CD4-positive, alpha-beta memory T cell (primary cell): ENCODE measurements around the gene CCDC68. TPM values are rescaled to one million over a fixed set of nuclear protein-coding genes. Genes with fewer than 3 reads are reported as not detected.

Source experiments
- CTCF ChIA-PET: fragments of 350-600 bp; sonication (Branson Sonifier 250); formaldehyde crosslinking; loops from one replicate; lab custom pipeline; 2021; ENCODE audit warnings: inconsistent platforms; ENCODE audit not compliant: partially characterized antibody; lab: Charles Lee
- POLR2A ChIA-PET: fragments of 350-600 bp; sonication (Branson Sonifier 250); formaldehyde crosslinking; loops from one replicate; lab custom pipeline; 2021; ENCODE audit not compliant: partially characterized antibody; lab: Charles Lee
- DNase-seq, 5 donors: peaks; one replicate each; pipeline versions ENCODE4 v3.0.0 to v3.0.0-alpha.2; 2020 to 2022; ENCODE audit warnings: mixed read lengths in 1 of 5
- H3K27ac ChIP-seq: one replicate; pipeline ENCODE4 v1.7.0; 2013; ENCODE audit warnings: low read depth, low read length
- H3K27me3 ChIP-seq: 2 replicates; pipeline ENCODE4 v1.7.0; 2013; ENCODE audit warnings: mild to moderate bottlenecking, low read length, moderate library complexity; ENCODE audit not compliant: insufficient read depth
- H3K36me3 ChIP-seq: 2 replicates; pipeline ENCODE4 v1.7.0; 2013; ENCODE audit warnings: mild to moderate bottlenecking, low read length, moderate library complexity; ENCODE audit not compliant: insufficient read depth
- H3K4me1 ChIP-seq: 2 replicates; pipeline ENCODE4 v1.7.0; 2013; ENCODE audit warnings: mild to moderate bottlenecking, low read length, moderate library complexity; ENCODE audit not compliant: insufficient read depth
- H3K4me3 ChIP-seq, 2 donors: one replicate each; pipeline ENCODE4 v1.7.0; 2013; ENCODE audit warnings: low read length in 2 of 2, mild to moderate bottlenecking in 1 of 2
- H3K9me3 ChIP-seq, 2 donors: one replicate each; pipeline ENCODE4 v1.7.0; 2013; ENCODE audit warnings: low read length in 2 of 2, control low read depth in 1 of 2; ENCODE audit not compliant: control insufficient read depth in 1 of 2
- H3K27ac Mint-ChIP-seq, 7 donors: one replicate each; pipeline ENCODE4 v1.8.0; 2020 to 2021; ENCODE audit warnings: mixed read lengths in 7 of 7, mild to moderate bottlenecking in 6 of 7, inconsistent platforms in 3 of 7, moderate library complexity in 3 of 7
- H3K27me3 Mint-ChIP-seq, 2 donors: one replicate each; pipeline ENCODE4 v1.8.0; 2020 to 2021; ENCODE audit warnings: mixed read lengths in 2 of 2
- H3K36me3 Mint-ChIP-seq, 2 donors: one replicate each; pipeline ENCODE4 v1.8.0; 2020 to 2021; ENCODE audit warnings: mixed read lengths in 2 of 2, inconsistent platforms in 1 of 2, mild to moderate bottlenecking in 1 of 2
- H3K4me1 Mint-ChIP-seq, 4 donors: one replicate each; pipeline ENCODE4 v1.8.0; 2020 to 2021; ENCODE audit warnings: mixed read lengths in 4 of 4, mild to moderate bottlenecking in 1 of 4
- H3K4me3 Mint-ChIP-seq, 8 donors: one replicate each; pipeline ENCODE4 v1.8.0; 2020 to 2021; ENCODE audit warnings: mixed read lengths in 8 of 8, mild to moderate bottlenecking in 7 of 8, moderate library complexity in 6 of 8, inconsistent platforms in 3 of 8
- H3K9me3 Mint-ChIP-seq, 8 donors: one replicate each; pipeline ENCODE4 v1.8.0; 2020 to 2021; ENCODE audit warnings: mixed read lengths in 8 of 8, mild to moderate bottlenecking in 5 of 8, inconsistent platforms in 3 of 8, moderate library complexity in 1 of 8
- intact Hi-C: fragments of 100-400 bp; cut with micrococcal nuclease; formaldehyde crosslinking; loops from one replicate; pipeline ENCODE4 v1.15.1; 2023
- polyA plus RNA-seq, 2 donors: library from polyadenylated mRNA; unstranded; fragments of 300-500 nt; fragmentation: Illumina TruSeq; gene quantifications; one replicate each; pipeline ENCODE4 v1.2.3, GENCODE V29; 2021
- total RNA-seq, 2 experiments: library from RNA; stranded (reverse); gene quantifications; one replicate each; pipeline ENCODE4 v1.2.3, GENCODE V29; 2021

The CCDC68 gene
- total and polyA plus RNA-seq, 4 experiments from 2014 or later = 0.33 TPM; not detected in 3

DNA sequence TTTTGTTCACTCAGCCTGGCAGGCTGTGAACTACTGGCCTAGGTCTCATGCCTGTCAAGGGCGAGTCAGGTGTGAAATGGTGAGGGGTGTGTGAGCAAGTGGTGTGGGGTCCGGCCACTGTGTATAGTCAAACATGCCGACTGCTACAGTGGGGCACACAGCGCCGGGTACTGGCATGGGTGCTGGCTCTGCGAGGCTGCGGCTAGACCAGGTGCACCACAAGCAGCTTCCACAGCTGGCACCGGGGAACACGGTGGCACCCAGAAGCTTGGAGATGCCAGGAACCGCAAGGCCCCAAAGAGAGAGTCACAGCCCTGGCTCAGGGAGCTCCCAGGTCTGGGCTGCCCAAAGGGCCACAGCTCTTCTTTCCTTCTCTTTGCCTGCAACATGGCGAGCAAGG lies 49.7 kb downstream of the CCDC68 start:
- Histone ChIP-seq H3K4me1 (no peaks in the 10 kb centered on the region), H3K36me3 (no peaks in the 10 kb centered on the region), H3K4me3 (no peak overlapping the region), H3K9me3 (no peaks in the 10 kb centered on the region), H3K27ac (no peak overlapping the region), H3K27me3 (no peaks in the 10 kb centered on the region)
- ChIA-PET CTCF (no interaction called here), POLR2A (no interaction called here)
- Mint-ChIP-seq H3K27me3 (peaks cover 0 to 4% of the 10 kb centered on the region in 2 donors), H3K27ac (no peak overlapping the region), H3K4me1 (no peaks in the 10 kb centered on the region), H3K9me3 (no peaks in the 10 kb centered on the region), H3K4me3 (no peak overlapping the region), H3K36me3 (no peaks in the 10 kb centered on the region)
- DNase-seq = no peak
- intact Hi-C loops = no loop called here

DNA sequence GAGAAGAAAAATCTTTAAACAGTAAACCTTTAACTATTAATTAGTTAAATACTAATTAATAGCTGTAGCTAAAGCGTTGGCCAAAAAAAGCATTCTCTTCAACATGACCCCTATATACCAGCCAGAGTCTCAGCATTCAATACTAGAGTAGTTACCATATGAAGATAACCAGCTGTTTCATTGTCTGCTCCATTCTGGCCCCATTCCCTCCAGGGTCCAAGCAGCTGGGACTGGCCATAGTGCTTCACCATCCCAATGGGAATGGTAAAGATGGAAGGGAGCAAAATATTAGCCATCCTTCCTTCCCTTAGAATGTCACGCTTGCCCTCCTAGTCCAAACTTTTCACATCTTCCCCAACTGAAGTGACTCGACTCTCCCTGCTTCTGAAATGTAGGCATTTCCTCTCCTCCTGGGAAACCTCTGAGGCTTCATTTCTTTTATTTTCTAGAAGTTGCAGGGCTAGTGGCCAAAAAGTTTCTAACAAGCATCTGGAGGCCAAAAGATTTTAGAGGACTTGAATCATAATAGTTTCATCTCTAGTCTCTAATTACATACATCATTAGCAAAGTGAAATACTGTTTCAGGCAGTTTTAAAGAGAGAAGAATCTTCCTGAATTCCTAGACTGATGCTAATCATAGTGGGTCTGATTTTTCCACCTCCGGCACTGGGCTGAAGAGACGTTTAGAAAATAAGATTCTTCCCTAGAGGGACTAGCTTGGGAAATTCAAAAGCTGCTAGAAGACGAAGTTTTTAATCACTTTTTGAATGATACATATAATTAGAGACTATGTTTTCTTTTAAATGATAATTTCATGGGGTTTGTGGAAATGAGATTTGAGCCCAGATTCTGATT lies 52.7 kb downstream of the CCDC68 start:
- CTCF ChIA-PET = no interaction called here
- Histone ChIP-seq H3K27ac (no peak overlapping the region), H3K36me3 (no peaks in the 10 kb centered on the region), H3K4me1 (no peaks in the 10 kb centered on the region), H3K9me3 (no peaks in the 10 kb centered on the region), H3K27me3 (no peaks in the 10 kb centered on the region), H3K4me3 (no peak overlapping the region)
- peaks cover 0 to 6% of the 10 kb centered on the region in 2 donors for H3K27me3 Mint-ChIP-seq
- no peak overlapping the region for H3K4me3 Mint-ChIP-seq
- DNase-seq = no peak
- no peaks in the 10 kb centered on the region for H3K9me3 Mint-ChIP-seq
- intact Hi-C loops = no loop called here
- H3K4me1 Mint-ChIP-seq = no peaks in the 10 kb centered on the region
- H3K36me3 Mint-ChIP-seq = no peaks in the 10 kb centered on the region
- H3K27ac Mint-ChIP-seq = no peak overlapping the region
- POLR2A ChIA-PET = no interaction called here

DNA sequence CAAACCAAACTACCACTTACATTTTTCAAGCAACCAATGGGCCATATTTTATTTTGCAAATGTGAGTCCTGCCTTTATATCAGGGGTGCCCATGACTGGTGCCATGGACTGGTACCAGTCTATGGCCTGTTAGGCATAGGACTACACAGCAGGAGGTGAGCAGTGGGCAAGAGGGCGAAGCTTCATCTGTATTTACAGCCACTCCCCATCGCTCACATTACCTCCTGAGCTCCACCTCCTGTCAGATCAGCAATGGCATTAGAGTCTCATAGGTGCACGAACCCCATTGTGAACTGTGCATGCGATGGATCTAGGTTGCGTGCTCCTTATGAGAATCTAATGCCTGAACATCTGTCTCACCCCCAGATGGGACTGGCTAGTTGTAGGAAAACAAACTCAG lies 53.6 kb downstream of the CCDC68 start:
- no peaks in the 10 kb centered on the region for H3K36me3 Mint-ChIP-seq
- ChIA-PET CTCF (no interaction called here), POLR2A (no interaction called here)
- intact Hi-C loops = no loop called here
- Histone ChIP-seq H3K4me3 (no peak overlapping the region), H3K36me3 (no peaks in the 10 kb centered on the region), H3K4me1 (no peaks in the 10 kb centered on the region), H3K9me3 (no peaks in the 10 kb centered on the region), H3K27ac (no peak overlapping the region), H3K27me3 (no peaks in the 10 kb centered on the region)
- H3K27me3 Mint-ChIP-seq = peaks cover 0 to 6% of the 10 kb centered on the region in 2 donors
- no peak overlapping the region for H3K4me3 Mint-ChIP-seq
- no peaks in the 10 kb centered on the region for H3K9me3 Mint-ChIP-seq
- H3K4me1 Mint-ChIP-seq = no peaks in the 10 kb centered on the region
- DNase-seq = no peak
- no peak overlapping the region for H3K27ac Mint-ChIP-seq

DNA sequence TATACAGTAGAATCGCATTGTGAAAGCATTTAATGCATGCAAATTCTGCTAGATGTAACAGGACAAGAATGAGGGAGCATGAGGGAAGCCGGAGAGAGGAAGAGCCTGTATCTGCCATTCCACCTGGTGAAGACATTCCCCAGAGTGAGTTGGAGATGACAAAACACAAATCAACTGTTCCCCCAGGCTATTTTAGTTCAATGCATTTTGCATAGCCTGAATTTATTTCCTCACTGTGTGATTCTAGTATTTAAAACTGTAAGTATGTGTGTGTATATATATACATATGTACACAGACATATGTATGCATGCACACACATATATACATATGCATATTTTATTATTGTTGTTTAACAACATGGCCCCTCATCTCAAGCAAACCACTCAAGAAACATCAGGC lies 54.7 kb downstream of the CCDC68 start:
- Histone ChIP-seq H3K27ac (no peak overlapping the region), H3K9me3 (no peaks in the 10 kb centered on the region), H3K4me1 (no peaks in the 10 kb centered on the region), H3K27me3 (no peaks in the 10 kb centered on the region), H3K36me3 (no peaks in the 10 kb centered on the region), H3K4me3 (no peak overlapping the region)
- no peaks in the 10 kb centered on the region for H3K9me3 Mint-ChIP-seq
- ChIA-PET POLR2A (no interaction called here), CTCF (no interaction called here)
- no peak for DNase-seq
- no peaks in the 10 kb centered on the region for H3K36me3 Mint-ChIP-seq
- H3K4me3 Mint-ChIP-seq = no peak overlapping the region
- intact Hi-C loops = no loop called here
- no peak overlapping the region for H3K27ac Mint-ChIP-seq
- H3K27me3 Mint-ChIP-seq = peaks cover 0 to 6% of the 10 kb centered on the region in 2 donors
- H3K4me1 Mint-ChIP-seq = no peaks in the 10 kb centered on the region

DNA sequence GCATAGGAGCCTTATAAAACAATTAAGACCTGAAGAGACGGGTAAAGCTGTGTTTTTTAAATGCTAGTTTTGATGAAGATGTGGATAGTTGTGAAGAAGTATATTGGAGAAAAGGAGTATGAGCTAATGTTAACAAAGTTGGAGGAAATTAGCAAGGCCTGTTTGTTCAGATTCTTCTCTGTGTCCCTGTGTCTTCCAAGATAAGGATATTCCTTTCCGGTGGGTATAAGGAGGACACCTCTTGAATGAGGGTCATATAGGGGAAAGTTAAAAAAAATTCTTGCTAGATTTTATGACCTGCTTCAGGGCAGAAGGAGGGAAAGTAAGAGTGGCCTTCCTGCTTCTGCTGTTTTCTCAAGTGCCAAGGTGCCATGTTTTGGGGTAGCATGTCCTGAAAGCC lies 59.0 kb downstream of the CCDC68 start:
- peaks cover 0 to 2% of the 10 kb centered on the region in 2 donors for H3K27me3 Mint-ChIP-seq
- CTCF ChIA-PET = no interaction called here
- no peak for DNase-seq

DNA sequence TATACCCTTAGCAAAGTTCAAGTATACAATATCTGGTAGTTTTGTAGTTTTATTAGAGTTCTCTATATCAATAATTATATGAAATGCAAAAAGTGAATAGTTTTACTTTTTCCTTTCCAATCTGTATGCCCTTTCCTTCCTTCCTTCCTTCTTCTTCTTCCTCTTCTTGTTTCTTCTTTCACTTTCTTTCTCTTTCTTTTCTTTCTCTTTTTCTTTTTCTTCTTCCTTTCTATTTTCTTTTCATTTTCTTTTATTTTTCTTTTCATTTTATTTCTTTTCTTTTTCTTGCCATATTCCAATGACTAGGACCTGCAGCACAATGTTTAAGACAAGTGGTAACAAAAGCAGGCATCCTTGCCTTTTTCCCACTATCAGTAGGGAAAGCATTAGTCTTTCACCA lies 59.8 kb downstream of the CCDC68 start:
- peaks cover 0 to 2% (median 0%) of the 10 kb centered on the region in 8 donors for H3K9me3 Mint-ChIP-seq
- ChIA-PET CTCF (no interaction called here), POLR2A (no interaction called here)
- peak overlapping the region in 1 of 7 donors; percentile 11 for H3K27ac Mint-ChIP-seq
- H3K36me3 ChIP-seq = no peaks in the 10 kb centered on the region
- no peaks in the 10 kb centered on the region for H3K36me3 Mint-ChIP-seq
- no peaks in the 10 kb centered on the region for H3K27me3 ChIP-seq
- no peak overlapping the region for H3K4me3 ChIP-seq
- no peak overlapping the region for H3K4me3 Mint-ChIP-seq
- no peaks in the 10 kb centered on the region for H3K9me3 ChIP-seq
- H3K27ac ChIP-seq = no peak overlapping the region
- no peaks in the 10 kb centered on the region for H3K4me1 Mint-ChIP-seq
- H3K4me1 ChIP-seq = no peaks in the 10 kb centered on the region
- intact Hi-C loops = no loop called here
- no peak for DNase-seq
- H3K27me3 Mint-ChIP-seq = peaks cover 0 to 2% of the 10 kb centered on the region in 2 donors

More for the DNA sequence above, 59.0 kb downstream of the CCDC68 start:
- no peak overlapping the region for H3K4me3 ChIP-seq
- H3K36me3 ChIP-seq = no peaks in the 10 kb centered on the region
- H3K27ac Mint-ChIP-seq = no peak overlapping the region
- H3K36me3 Mint-ChIP-seq = no peaks in the 10 kb centered on the region
- H3K27ac ChIP-seq = no peak overlapping the region
- no peak overlapping the region for H3K4me3 Mint-ChIP-seq
- H3K4me1 ChIP-seq = no peaks in the 10 kb centered on the region
- intact Hi-C loops = no loop called here
- no peaks in the 10 kb centered on the region for H3K9me3 ChIP-seq
- H3K9me3 Mint-ChIP-seq = peaks cover 0 to 2% (median 0%) of the 10 kb centered on the region in 8 donors
- POLR2A ChIA-PET = no interaction called here
- no peaks in the 10 kb centered on the region for H3K27me3 ChIP-seq
- H3K4me1 Mint-ChIP-seq = no peaks in the 10 kb centered on the region

DNA sequence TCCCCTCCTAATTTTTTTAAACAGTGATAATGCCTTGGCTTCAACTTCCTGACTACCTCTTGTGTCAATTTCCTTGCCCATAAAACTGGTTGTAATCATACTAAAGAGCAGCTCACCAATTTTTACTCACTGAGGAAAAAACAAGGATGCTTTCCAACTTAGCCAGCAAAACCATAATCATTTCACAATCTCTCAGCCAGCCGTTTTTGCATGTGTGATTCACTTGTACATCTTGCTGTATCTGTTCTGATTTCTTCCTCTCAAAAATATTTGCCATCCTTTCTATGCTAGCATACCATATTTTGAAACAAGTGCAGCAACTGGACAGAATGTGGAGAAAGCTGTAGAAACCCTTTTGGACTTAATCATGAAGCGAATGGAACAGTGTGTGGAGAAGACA lies 70.3 kb downstream of the CCDC68 start:
- CTCF ChIA-PET = no interaction called here
- H3K4me1 Mint-ChIP-seq = peaks cover 0 to 2% (median 0%) of the 10 kb centered on the region in 4 donors
- H3K4me1 ChIP-seq = no peaks in the 10 kb centered on the region
- no peak overlapping the region for H3K4me3 Mint-ChIP-seq
- intact Hi-C loops = no loop called here
- POLR2A ChIA-PET = no interaction called here
- H3K27ac Mint-ChIP-seq = peak overlapping the region in 1 of 7 donors; percentile 51
- no peaks in the 10 kb centered on the region for H3K27me3 ChIP-seq
- DNase-seq = no peak
- no peaks in the 10 kb centered on the region for H3K27me3 Mint-ChIP-seq
- no peak overlapping the region for H3K4me3 ChIP-seq
- peaks cover 0 to 2% (median 0%) of the 10 kb centered on the region in 8 donors for H3K9me3 Mint-ChIP-seq
- peaks cover 1 to 19% of the 10 kb centered on the region in 2 donors for H3K36me3 Mint-ChIP-seq
- H3K36me3 ChIP-seq = no peaks in the 10 kb centered on the region
- no peak overlapping the region for H3K27ac ChIP-seq
- H3K9me3 ChIP-seq = no peaks in the 10 kb centered on the region
